H9 (cell line): ENCODE data around the gene TSHB. TPM values are rescaled to one million over a fixed set of nuclear protein-coding genes. Genes with fewer than 3 reads are reported as not detected.

Experiments used
- DNase-seq: peaks from one replicate; pipeline ENCODE4 v3.0.0-alpha.2; 2017
- H2AFZ ChIP-seq: one replicate; pipeline ENCODE4 v1.6.1; 2013; ENCODE audit warnings: mild to moderate bottlenecking, low read length, control low read depth, moderate library complexity
- H2AK5ac ChIP-seq: 2 replicates; pipeline ENCODE4 v1.6.1; 2013; ENCODE audit warnings: low read length, control low read depth, mixed read lengths; ENCODE audit not compliant: insufficient read length
- H2BK120ac ChIP-seq: one replicate; pipeline ENCODE4 v1.6.1; 2013; ENCODE audit warnings: low read depth, mild to moderate bottlenecking, low read length, control low read depth, inconsistent platforms; ENCODE audit not compliant: poor library complexity, severe bottlenecking
- H2BK12ac ChIP-seq: 2 replicates; pipeline ENCODE4 v1.6.1; 2013; ENCODE audit warnings: low read length, control low read depth, mixed read lengths, low read depth; ENCODE audit not compliant: insufficient read length
- H2BK15ac ChIP-seq: 2 replicates; pipeline ENCODE4 v1.6.1; 2013; ENCODE audit warnings: low read depth, low read length, control low read depth
- H2BK20ac ChIP-seq: one replicate; pipeline ENCODE4 v1.6.1; 2013; ENCODE audit warnings: low read depth, mild to moderate bottlenecking, low read length, control low read depth, inconsistent platforms; ENCODE audit not compliant: poor library complexity, severe bottlenecking
- H2BK5ac ChIP-seq: 2 replicates; pipeline ENCODE4 v1.6.1; 2013; ENCODE audit warnings: low read length, control low read depth, mixed read lengths; ENCODE audit not compliant: insufficient read length
- H3K14ac ChIP-seq: 2 replicates; pipeline ENCODE4 v1.6.1; 2013; ENCODE audit warnings: low read length, control low read depth; ENCODE audit not compliant: insufficient read depth
- H3K18ac ChIP-seq: 2 replicates; pipeline ENCODE4 v1.6.1; 2013; ENCODE audit warnings: low read depth, mild to moderate bottlenecking, mixed read lengths, low read length, control low read depth; ENCODE audit not compliant: insufficient read length
- H3K23ac ChIP-seq: 2 replicates; pipeline ENCODE4 v1.6.1; 2013; ENCODE audit warnings: low read length, control low read depth, mixed read lengths, low read depth; ENCODE audit not compliant: insufficient read length
- H3K23me2 ChIP-seq: 2 replicates; pipeline ENCODE4 v1.6.1; 2013; ENCODE audit warnings: low read depth, mild to moderate bottlenecking, mixed read lengths, low read length, control low read depth; ENCODE audit not compliant: insufficient read length, poor library complexity, severe bottlenecking
- H3K27ac ChIP-seq: 2 replicates; pipeline ENCODE4 v1.5.1; 2013; ENCODE audit warnings: low read length, control low read depth, mixed read lengths, low read depth; ENCODE audit not compliant: insufficient read length
- H3K27me3 ChIP-seq: 2 replicates; pipeline ENCODE4 v1.6.1; 2013; ENCODE audit warnings: low read length, control low read depth, inconsistent platforms; ENCODE audit not compliant: insufficient read depth
- H3K4ac ChIP-seq: 2 replicates; pipeline ENCODE4 v1.6.1; 2013; ENCODE audit warnings: low read depth, mild to moderate bottlenecking, control low read depth, inconsistent platforms, low read length, moderate library complexity
- H3K4me1 ChIP-seq: 2 replicates; pipeline ENCODE4 v1.6.1; 2013; ENCODE audit warnings: low read length, control low read depth, inconsistent platforms; ENCODE audit not compliant: insufficient read depth
- H3K4me2 ChIP-seq: 2 replicates; pipeline ENCODE4 v1.6.1; 2013; ENCODE audit warnings: low read length, control low read depth, mixed read lengths; ENCODE audit not compliant: insufficient read length, insufficient read depth
- H3K56ac ChIP-seq: 2 replicates; pipeline ENCODE4 v1.6.1; 2013; ENCODE audit warnings: low read depth, mild to moderate bottlenecking, mixed read lengths, low read length, control low read depth; ENCODE audit not compliant: insufficient read length
- H3K79me1 ChIP-seq: 2 replicates; pipeline ENCODE4 v1.6.1; 2013; ENCODE audit warnings: low read depth, mild to moderate bottlenecking, moderate library complexity, low read length, control low read depth, inconsistent platforms; ENCODE audit not compliant: insufficient read depth, poor library complexity, severe bottlenecking
- H3K79me2 ChIP-seq: 2 replicates; pipeline ENCODE4 v1.6.1; 2013; ENCODE audit warnings: low read length, control low read depth, inconsistent platforms; ENCODE audit not compliant: insufficient read depth
- H3K9ac ChIP-seq: 2 replicates; pipeline ENCODE4 v1.6.1; 2013; ENCODE audit warnings: low read length, control low read depth, mixed read lengths; ENCODE audit not compliant: insufficient read length; ENCODE audit errors: extremely low read depth
- H3K9me3 ChIP-seq: one replicate; pipeline ENCODE4 v1.6.1; 2013; ENCODE audit warnings: low read depth, low read length, inconsistent platforms; ENCODE audit not compliant: control insufficient read depth
- H3T11ph ChIP-seq: one replicate; pipeline ENCODE4 v1.6.1; 2013; ENCODE audit warnings: mild to moderate bottlenecking, low read length, control low read depth, inconsistent platforms
- H4K20me1 ChIP-seq: one replicate; pipeline ENCODE4 v1.6.1; 2013; ENCODE audit not compliant: control insufficient read depth, insufficient read length, insufficient read depth
- H4K5ac ChIP-seq: 2 replicates; pipeline ENCODE4 v1.6.1; 2013; ENCODE audit warnings: low read depth, mild to moderate bottlenecking, mixed read lengths, low read length, control low read depth; ENCODE audit not compliant: insufficient read length
- H4K8ac ChIP-seq: replicated peaks from 2 replicates; pipeline ENCODE4 v1.6.1; 2013; ENCODE audit warnings: low read length, control low read depth, mixed read lengths, low read depth; ENCODE audit not compliant: insufficient read length
- H4K91ac ChIP-seq: 2 replicates; pipeline ENCODE4 v1.6.1; 2013; ENCODE audit warnings: low read depth, mild to moderate bottlenecking, moderate library complexity, mixed read lengths, low read length, control low read depth; ENCODE audit not compliant: insufficient read length
- H3K27ac Mint-ChIP-seq, 3 experiments: 2 replicates in 2 of 3; 3 replicates in 1 of 3; pipeline ENCODE4 v1.8.0; 2020 to 2021; ENCODE audit warnings: mixed read lengths in 3 of 3, mild to moderate bottlenecking in 1 of 3, moderate library complexity in 1 of 3
- H3K27me3 Mint-ChIP-seq: 2 replicates; pipeline ENCODE4 v1.8.0; 2021; ENCODE audit warnings: low read depth, mild to moderate bottlenecking, moderate library complexity, mixed read lengths
- H3K36me3 Mint-ChIP-seq, 3 experiments: 2 replicates in 2 of 3; 3 replicates in 1 of 3; pipeline ENCODE4 v1.8.0; 2020 to 2021; ENCODE audit warnings: low read depth in 3 of 3, mixed read lengths in 3 of 3; ENCODE audit not compliant: insufficient read depth in 1 of 3
- H3K4me1 Mint-ChIP-seq, 2 experiments: 2 replicates each; pipeline ENCODE4 v1.8.0; 2020; ENCODE audit warnings: mixed read lengths in 2 of 2
- H3K4me3 Mint-ChIP-seq, 2 experiments: 2 replicates in 1 of 2; 3 replicates in 1 of 2; pipeline ENCODE4 v1.8.0; 2020 to 2021; ENCODE audit warnings: mild to moderate bottlenecking in 2 of 2, mixed read lengths in 2 of 2, moderate library complexity in 1 of 2
- H3K9me3 Mint-ChIP-seq, 2 experiments: 2 replicates in 1 of 2; 3 replicates in 1 of 2; pipeline ENCODE4 v1.8.0; 2020; ENCODE audit warnings: mild to moderate bottlenecking in 2 of 2, mixed read lengths in 2 of 2, moderate library complexity in 1 of 2
- CTCF ChIP-seq: fragments of 200-600 bp; sonication (generic); conservative IDR thresholded peaks from 3 replicates; pipeline ENCODE4 v1.8.0; 2021; ENCODE audit warnings: antibody characterized with exemption, mild to moderate bottlenecking
- WGBS: extraction: QIAGEN DNeasy Blood & Tissue Kit; methylation state at CpG from one replicate; pipeline ENCODE4 v1.1.7; 2013; ENCODE audit warnings: missing lambda C conversion rate, low lambda C conversion rate, mixed read lengths; ENCODE audit not compliant: insufficient read length; ENCODE audit errors: extremely low coverage; 5-methylcytosine and 5-hydroxymethylcytosine counted together
- total RNA-seq: library from RNA; stranded (reverse); gene quantifications from 2 replicates; pipeline ENCODE4 v1.2.1, GENCODE V29; 2021

Gene TSHB
- total RNA-seq, 1 experiment from 2014 or later = not detected

GRCh38 chr1:115073298-115074087, 43.9 kb downstream of the TSHB start:
- Histone ChIP-seq H3K27ac (no peak overlapping the region), H3K56ac (no peak overlapping the region), H2BK120ac (no peak overlapping the region), H3K14ac (no peak overlapping the region), H3K18ac (no peak overlapping the region), H3K4me1 (no peaks in the 10 kb centered on the region), H3K79me1 (no peaks in the 10 kb centered on the region), H2BK5ac (no peak overlapping the region), H3K23me2 (no peaks in the 10 kb centered on the region), H4K8ac (no peak overlapping the region), H3K4ac (no peak overlapping the region), H3K4me2 (no peak overlapping the region), H3T11ph (no peak overlapping the region), H2BK15ac (no peak overlapping the region), H3K9ac (no peak overlapping the region), H2BK20ac (no peak overlapping the region), H2BK12ac (no peak overlapping the region), H2AK5ac (no peak overlapping the region), H3K27me3 (no peaks in the 10 kb centered on the region), H3K23ac (no peak overlapping the region), H4K20me1 (no peaks in the 10 kb centered on the region), H3K9me3 (no peaks in the 10 kb centered on the region), H4K5ac (no peak overlapping the region), H3K79me2 (no peaks in the 10 kb centered on the region), H2AFZ (no peak overlapping the region), H4K91ac (no peak overlapping the region)
- Mint-ChIP-seq H3K27me3 (no peaks in the 10 kb centered on the region), H3K27ac (no peak overlapping the region), H3K36me3 (no peaks in the 10 kb centered on the region), H3K4me3 (no peak overlapping the region), H3K4me1 (peaks cover 12 to 15% of the 10 kb centered on the region in 2 experiments), H3K9me3 (no peaks in the 10 kb centered on the region)
- DNase-seq = no peak
- no CpG with 5 or more reads among the region's 10 CpGs for WGBS
- TF ChIP-seq CTCF = no peak
